Stomach (tissue), 4 donors: ENCODE measurements around the gene TSC22D1.

Experiments
- CTCF ChIP-seq, 7 experiments: fragments of 450-650 bp in 4 of 7; fragments of 200-600 bp in 3 of 7; sonication (generic) in 3 of 7; IDR thresholded peaks; one replicate each; pipeline ENCODE4 v1.5.1; 2016 to 2019; ENCODE audit warnings: antibody characterized with exemption in 7 of 7, control low read depth in 2 of 7, mild to moderate bottlenecking in 1 of 7
- POLR2AphosphoS5 ChIP-seq, 3 donors: sonication (generic); formaldehyde crosslinking; IDR thresholded peaks; one replicate each; pipeline ENCODE4 v1.6.1; 2016; ENCODE audit warnings: antibody characterized with exemption in 3 of 3

- TF ChIP-seq CTCF (IDR thresholded peaks at IDR 0.05) (no peak), POLR2AphosphoS5 (IDR thresholded peaks at IDR 0.05) (no peak)
Measured at GRCh38 chr13:44487989-44488388, 88.1 kb downstream of the TSC22D1 start.
